Measurements from ENCODE around the gene NPDC1.

- TF ChIP-seq CTCF (IDR thresholded peaks at IDR 0.05; ENCODE audit: low read depth, low read length, missing input control), result no peak
- no peak for TF ChIP-seq YY1 (IDR thresholded peaks at IDR 0.05)
- no peak for TF ChIP-seq RAD21 (IDR thresholded peaks at IDR 0.05)
- no peak for TF ChIP-seq ATF3 (IDR thresholded peaks at IDR 0.05)
- no peak for TF ChIP-seq RXRA (IDR thresholded peaks at IDR 0.05)
- no peak for TF ChIP-seq MAX (IDR thresholded peaks at IDR 0.05)
- no peak for TF ChIP-seq REST (IDR thresholded peaks at IDR 0.05)
- no peak for TF ChIP-seq JUND (IDR thresholded peaks at IDR 0.05)
- no peak for TF ChIP-seq TAF1 (conservative IDR thresholded peaks at IDR 0.05)
- TF ChIP-seq SP1 (IDR thresholded peaks at IDR 0.05), result no peak
- TF ChIP-seq ZBTB33 (IDR thresholded peaks at IDR 0.05), result no peak
- no peak for TF ChIP-seq NR2F2 (IDR thresholded peaks at IDR 0.05)
- no peak for TF ChIP-seq FOXA1 (IDR thresholded peaks at IDR 0.05)
- no peak for TF ChIP-seq GABPA (IDR thresholded peaks at IDR 0.05 in 1 of 2, conservative IDR thresholded peaks at IDR 0.05 in 1 of 2)
Measured at GRCh38 chr9:137013571-137013940, 32.4 kb downstream of the NPDC1 start.
